ENCODE measurements around the gene RDX. TPM values are rescaled to one million over a fixed set of nuclear protein-coding genes. Genes with fewer than 3 reads are reported as not detected.

The RDX gene
- 58.5 and 65.2 TPM in 2 replicates for total RNA-seq

DNA sequence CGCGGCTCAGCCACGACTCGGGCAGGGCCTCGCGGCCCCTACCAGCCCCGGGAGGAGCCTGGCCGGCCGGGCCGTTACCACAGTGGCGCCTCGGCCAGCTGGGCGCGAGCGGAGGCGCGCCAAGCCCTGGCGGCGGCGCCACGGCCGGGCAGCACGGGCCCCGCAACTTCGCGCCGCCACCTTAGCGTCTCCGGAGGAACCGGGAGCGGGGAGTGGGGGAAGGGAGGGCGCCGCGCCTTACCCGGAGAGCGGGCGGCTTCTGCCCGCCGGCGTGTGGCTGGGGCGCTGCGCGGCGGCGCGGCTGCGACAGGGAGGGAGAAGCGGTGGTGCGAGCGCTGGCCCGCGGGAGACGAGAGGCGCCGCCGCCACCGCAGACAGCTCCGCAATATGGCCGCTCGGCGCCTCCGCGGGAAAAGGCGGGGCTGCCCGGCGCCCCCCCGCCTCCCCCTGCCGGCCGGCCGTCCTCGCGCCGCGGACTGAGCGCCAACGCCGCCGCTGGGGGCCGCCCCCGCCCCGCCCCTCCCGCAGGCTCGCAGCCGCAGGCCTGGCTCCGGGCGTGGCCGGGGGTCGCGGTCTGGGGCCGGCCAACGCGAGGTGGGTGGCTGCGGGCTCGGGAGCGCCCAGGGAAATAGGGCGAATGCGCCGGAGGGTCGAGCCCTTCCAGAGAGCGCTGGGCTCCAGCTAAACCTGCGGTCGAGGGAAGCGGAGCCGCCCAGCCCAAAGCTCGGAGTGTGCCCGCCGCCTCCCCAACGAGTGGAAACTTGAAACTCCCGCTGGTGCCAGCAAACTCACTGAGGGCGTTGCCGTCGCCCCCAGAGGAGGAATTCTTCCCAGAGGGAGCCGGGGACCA lies at the start of gene RDX:
Gene RDX (minus strand): TSS at position 389 of the 850 bp plus-strand sequence. CDS start 16,922 bp downstream, outside the sequence.

Other genes with a start within 250 kb of the RDX start
- 6.1 and 11.7 TPM in 2 replicates for gene ZC3H12C, start 203.2 kb downstream of the RDX start, total RNA-seq
- gene FDX1, start 133.3 kb upstream of the RDX start, total RNA-seq, result 8.1 and 8.6 TPM in 2 replicates